Fibroblast of villous mesenchyme (primary cell): ENCODE measurements around the gene ABCA12. TPM values are rescaled to one million over a fixed set of nuclear protein-coding genes. Genes with fewer than 3 reads are reported as not detected.

ENCODE experiments used
- DNase-seq: peaks from one replicate; pipeline ENCODE4 v3.0.0-alpha.2; 2010; ENCODE audit warnings: low read depth
- H3K4me3 ChIP-seq: 2 replicates; pipeline ENCODE4 v1.5.1; 2011; ENCODE audit warnings: low read depth, mild to moderate bottlenecking, low read length
- CTCF ChIP-seq: IDR thresholded peaks from 2 replicates; pipeline ENCODE4 v1.5.1; 2012; ENCODE audit warnings: low read depth, mild to moderate bottlenecking, low read length; ENCODE audit not compliant: insufficient read depth
- total RNA-seq: library from RNA; depleted of rRNA; stranded (reverse); fragments of >200 nt; gene quantifications from 2 replicates; pipeline ENCODE4 v1.2.3, GENCODE V29; 2012

The ABCA12 gene
- total RNA-seq, 1 donor = under 0.01 TPM

GRCh38 chr2:215052404-215052803 lies 86.0 kb downstream of the ABCA12 start:
- no peak overlapping the region for H3K4me3 ChIP-seq
- TF ChIP-seq CTCF = no peak
- DNase-seq = no peak

GRCh38 chr2:215049341-215049740 lies 89.1 kb downstream of the ABCA12 start:
- no peak overlapping the region for H3K4me3 ChIP-seq
- no peak for TF ChIP-seq CTCF
- no peak for DNase-seq

- DNase-seq = no peak
- no peak overlapping the region for H3K4me3 ChIP-seq
- TF ChIP-seq CTCF = no peak
These were observed 100.0 kb downstream of the ABCA12 start for GRCh38 chr2:215038421-215038820.

- no peak for TF ChIP-seq CTCF
- DNase-seq = no peak
- no peak overlapping the region for H3K4me3 ChIP-seq
These were observed 102.1 kb downstream of the ABCA12 start for GRCh38 chr2:215036314-215036713.

- no peak overlapping the region for H3K4me3 ChIP-seq
- no peak for DNase-seq
- TF ChIP-seq CTCF = no peak
These were observed 104.3 kb downstream of the ABCA12 start for GRCh38 chr2:215034154-215034553.

- H3K4me3 ChIP-seq = no peak overlapping the region
- no peak for TF ChIP-seq CTCF
- DNase-seq = no peak
These were observed 106.3 kb downstream of the ABCA12 start for GRCh38 chr2:215032153-215032552.

- no peak for DNase-seq
- TF ChIP-seq CTCF = no peak
- no peak overlapping the region for H3K4me3 ChIP-seq
These were observed 107.1 kb downstream of the ABCA12 start for GRCh38 chr2:215031321-215031720.
